GM12892 (cell line): Measurements from ENCODE around the gene AASDH.

Experiments used
- POLR2A ChIP-seq: IDR thresholded peaks from 2 replicates; pipeline ENCODE4 v1.6.1; 2011; ENCODE audit warnings: low read depth, low read length, control low read depth
- POLR2AphosphoS5 ChIP-seq: IDR thresholded peaks from 2 replicates; pipeline ENCODE4 v1.6.1; 2011; ENCODE audit warnings: low read depth, low read length, control low read depth
- TAF1 ChIP-seq: IDR thresholded peaks from 2 replicates; pipeline ENCODE4 v1.6.1; 2011; ENCODE audit warnings: low read depth, mild to moderate bottlenecking, control low read depth, low read length, borderline replicate concordance

DNA sequence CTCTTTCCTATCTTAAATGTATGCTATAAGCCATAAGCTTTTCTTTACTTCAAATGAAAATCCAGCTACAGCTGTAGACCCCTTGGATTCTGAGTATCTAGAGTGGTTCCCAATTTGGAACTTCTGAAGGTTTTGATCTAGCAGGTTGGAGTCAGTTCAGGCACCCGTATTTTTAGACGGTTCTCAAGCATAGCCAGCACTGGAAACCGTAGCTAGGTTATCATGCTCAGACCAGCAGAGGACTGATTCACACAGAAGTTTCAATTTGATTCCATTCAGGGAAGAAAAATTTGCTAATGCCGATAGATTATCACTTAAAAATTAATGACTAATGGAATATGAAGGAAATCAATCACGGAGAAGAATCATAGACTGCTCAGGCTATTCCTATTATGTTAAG lies 36.9 kb upstream of the AASDH start:
- TF ChIP-seq POLR2A (no peak), POLR2AphosphoS5 (no peak), TAF1 (no peak)
